Measurements from ENCODE around the gene AIMP2. TPM values are rescaled to one million over a fixed set of nuclear protein-coding genes. Genes with fewer than 3 reads are reported as not detected.

AIMP2 gene
- total and polyA plus RNA-seq, 2 donors (not counting 3 experiments of a cell fraction or from before 2014, with no cell fraction given), result 45.6 to 67.7 TPM

DNA sequence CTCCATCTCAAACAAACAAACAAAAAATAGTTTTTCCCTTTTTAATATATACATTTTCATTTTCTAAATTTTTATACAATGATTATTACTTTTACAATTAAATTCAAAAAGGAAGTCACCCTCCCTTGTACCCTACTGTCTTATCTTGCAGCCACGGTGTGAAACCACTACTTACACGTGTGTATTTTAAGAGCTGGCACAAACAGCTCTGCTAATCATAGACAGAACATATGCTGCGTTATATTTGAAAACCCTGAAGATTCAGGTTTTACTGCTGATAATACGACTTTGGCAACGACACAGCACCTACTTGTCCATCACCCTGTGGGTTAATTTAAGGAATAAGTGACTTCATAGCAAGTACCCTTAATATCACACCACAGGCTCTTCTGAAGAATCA, 23.1 kb downstream of the AIMP2 start:
- Histone ChIP-seq H3K9me3 (replicated peaks; ENCODE audit: control insufficient read depth, insufficient read depth, low read length) (no peaks in the 10 kb centered on the region), H3K4me1 (ENCODE audit: control insufficient read depth, extremely low read depth, insufficient read depth, low read length) (no peaks in the 10 kb centered on the region), H3K9me1 (replicated peaks; ENCODE audit: control insufficient read depth, extremely low read depth, insufficient read depth, low read length) (no peaks in the 10 kb centered on the region), H3K27ac (ENCODE audit: insufficient read depth, low read depth, low read length) (no peak overlapping the region), H3K27me3 (ENCODE audit: control insufficient read depth in 2 of 2, insufficient read depth in 2 of 2, low read length in 2 of 2) (no peaks in the 10 kb centered on the region), H3K4me2 (ENCODE audit: insufficient read depth, low read length) (no peak overlapping the region), H3K79me2 (ENCODE audit: control insufficient read depth, insufficient read depth, low read length) (no peaks in the 10 kb centered on the region), H3K9ac (replicated peaks; ENCODE audit: extremely low read depth, insufficient read depth, low read length) (no peak overlapping the region), H3K36me3 (ENCODE audit: control insufficient read depth in 2 of 2, extremely low read depth in 1 of 2, insufficient read depth in 2 of 2, low read length in 2 of 2) (peaks cover 9 to 16% of the 10 kb centered on the region in 2 experiments), H3K4me3 (replicated peaks in 1 of 3; ENCODE audit: insufficient read depth in 1 of 3, low read depth in 1 of 3, low read length in 3 of 3) (no peak overlapping the region), H2AFZ (ENCODE audit: low read depth, low read length) (no peak overlapping the region), H4K20me1 (replicated peaks; ENCODE audit: control insufficient read depth, extremely low read depth, insufficient read depth, low read length) (no peaks in the 10 kb centered on the region)
- dilution Hi-C loops (cut with MboI; ENCODE audit: extremely low pct_ligation_motif_present, low sequenced_read_pairs) (no loop called here), intact Hi-C loops (cut with micrococcal nuclease) (no loop called here)
- ChIA-PET CTCF (interaction anchor here (0.6 to 1.2 kb wide), 2 partner anchors 8 to 25 kb away, joined by 3 read pairs; no protein-coding TSS in a partner anchor), POLR2A (no interaction called here)
- no peak for FAIRE-seq
- no TSS peak for BruUV-seq (replicated peaks)
- DNase-seq (ENCODE audit: low read depth, low spot score), result no peak
- TF ChIP-seq GATA2 (IDR thresholded peaks at IDR 0.05; ENCODE audit: insufficient read depth, insufficient read length, low read depth, low read length) (no peak), POLR2A (IDR thresholded peaks at IDR 0.05; ENCODE audit: low read depth, low read length) (no peak), POLR2AphosphoS5 (IDR thresholded peaks at IDR 0.05; ENCODE audit: insufficient read depth, low read depth, low read length) (no peak), FOS (IDR thresholded peaks at IDR 0.05; ENCODE audit: borderline replicate concordance, insufficient read depth, low read length) (no peak), JUN (IDR thresholded peaks at IDR 0.05; ENCODE audit: borderline replicate concordance, insufficient read depth, insufficient read length, low read depth) (no peak), EZH2 (IDR thresholded peaks at IDR 0.05; ENCODE audit: borderline replicate concordance, low read depth, low read length, severe bottlenecking) (no peak)
- TF ChIP-seq, protein P1, sequence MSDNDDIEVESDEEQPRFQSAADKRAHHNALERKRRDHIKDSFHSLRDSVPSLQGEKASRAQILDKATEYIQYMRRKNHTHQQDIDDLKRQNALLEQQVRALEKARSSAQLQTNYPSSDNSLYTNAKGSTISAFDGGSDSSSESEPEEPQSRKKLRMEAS (IDR thresholded peaks at IDR 0.05; ENCODE audit: insufficient read depth, insufficient read length), result no peak
- TF ChIP-seq, protein P2, sequence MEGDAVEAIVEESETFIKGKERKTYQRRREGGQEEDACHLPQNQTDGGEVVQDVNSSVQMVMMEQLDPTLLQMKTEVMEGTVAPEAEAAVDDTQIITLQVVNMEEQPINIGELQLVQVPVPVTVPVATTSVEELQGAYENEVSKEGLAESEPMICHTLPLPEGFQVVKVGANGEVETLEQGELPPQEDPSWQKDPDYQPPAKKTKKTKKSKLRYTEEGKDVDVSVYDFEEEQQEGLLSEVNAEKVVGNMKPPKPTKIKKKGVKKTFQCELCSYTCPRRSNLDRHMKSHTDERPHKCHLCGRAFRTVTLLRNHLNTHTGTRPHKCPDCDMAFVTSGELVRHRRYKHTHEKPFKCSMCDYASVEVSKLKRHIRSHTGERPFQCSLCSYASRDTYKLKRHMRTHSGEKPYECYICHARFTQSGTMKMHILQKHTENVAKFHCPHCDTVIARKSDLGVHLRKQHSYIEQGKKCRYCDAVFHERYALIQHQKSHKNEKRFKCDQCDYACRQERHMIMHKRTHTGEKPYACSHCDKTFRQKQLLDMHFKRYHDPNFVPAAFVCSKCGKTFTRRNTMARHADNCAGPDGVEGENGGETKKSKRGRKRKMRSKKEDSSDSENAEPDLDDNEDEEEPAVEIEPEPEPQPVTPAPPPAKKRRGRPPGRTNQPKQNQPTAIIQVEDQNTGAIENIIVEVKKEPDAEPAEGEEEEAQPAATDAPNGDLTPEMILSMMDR (IDR thresholded peaks at IDR 0.05; ENCODE audit: extremely low read depth in 1 of 2, insufficient read depth in 1 of 2, low read depth in 1 of 2, low read length in 2 of 2), result no peak

All from endothelial cell of umbilical vein (primary cell).